ENCODE data around the gene PRUNE2.

PRUNE2 gene

DNA sequence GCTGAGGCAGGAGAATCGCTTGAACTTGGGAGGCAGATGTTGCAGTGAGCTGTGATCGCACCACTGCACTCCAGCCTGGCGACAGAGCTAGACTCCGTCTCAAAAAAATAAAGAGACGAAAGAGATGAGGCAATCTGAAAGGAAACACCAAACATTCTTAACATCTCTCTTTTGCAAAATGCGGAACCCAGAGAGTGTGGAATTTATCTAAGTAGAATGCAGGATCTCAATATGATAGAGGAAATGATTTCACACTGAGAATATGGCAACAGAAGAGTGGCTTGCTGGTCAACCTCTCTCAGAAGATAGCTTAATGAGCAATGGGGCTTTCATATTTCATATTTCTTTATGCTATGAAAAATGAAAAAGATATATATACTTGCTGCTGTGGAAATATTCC, 175.1 kb downstream of the PRUNE2 start:
- TF ChIP-seq, protein P1, sequence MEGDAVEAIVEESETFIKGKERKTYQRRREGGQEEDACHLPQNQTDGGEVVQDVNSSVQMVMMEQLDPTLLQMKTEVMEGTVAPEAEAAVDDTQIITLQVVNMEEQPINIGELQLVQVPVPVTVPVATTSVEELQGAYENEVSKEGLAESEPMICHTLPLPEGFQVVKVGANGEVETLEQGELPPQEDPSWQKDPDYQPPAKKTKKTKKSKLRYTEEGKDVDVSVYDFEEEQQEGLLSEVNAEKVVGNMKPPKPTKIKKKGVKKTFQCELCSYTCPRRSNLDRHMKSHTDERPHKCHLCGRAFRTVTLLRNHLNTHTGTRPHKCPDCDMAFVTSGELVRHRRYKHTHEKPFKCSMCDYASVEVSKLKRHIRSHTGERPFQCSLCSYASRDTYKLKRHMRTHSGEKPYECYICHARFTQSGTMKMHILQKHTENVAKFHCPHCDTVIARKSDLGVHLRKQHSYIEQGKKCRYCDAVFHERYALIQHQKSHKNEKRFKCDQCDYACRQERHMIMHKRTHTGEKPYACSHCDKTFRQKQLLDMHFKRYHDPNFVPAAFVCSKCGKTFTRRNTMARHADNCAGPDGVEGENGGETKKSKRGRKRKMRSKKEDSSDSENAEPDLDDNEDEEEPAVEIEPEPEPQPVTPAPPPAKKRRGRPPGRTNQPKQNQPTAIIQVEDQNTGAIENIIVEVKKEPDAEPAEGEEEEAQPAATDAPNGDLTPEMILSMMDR (IDR thresholded peaks at IDR 0.05): no peak

DNA sequence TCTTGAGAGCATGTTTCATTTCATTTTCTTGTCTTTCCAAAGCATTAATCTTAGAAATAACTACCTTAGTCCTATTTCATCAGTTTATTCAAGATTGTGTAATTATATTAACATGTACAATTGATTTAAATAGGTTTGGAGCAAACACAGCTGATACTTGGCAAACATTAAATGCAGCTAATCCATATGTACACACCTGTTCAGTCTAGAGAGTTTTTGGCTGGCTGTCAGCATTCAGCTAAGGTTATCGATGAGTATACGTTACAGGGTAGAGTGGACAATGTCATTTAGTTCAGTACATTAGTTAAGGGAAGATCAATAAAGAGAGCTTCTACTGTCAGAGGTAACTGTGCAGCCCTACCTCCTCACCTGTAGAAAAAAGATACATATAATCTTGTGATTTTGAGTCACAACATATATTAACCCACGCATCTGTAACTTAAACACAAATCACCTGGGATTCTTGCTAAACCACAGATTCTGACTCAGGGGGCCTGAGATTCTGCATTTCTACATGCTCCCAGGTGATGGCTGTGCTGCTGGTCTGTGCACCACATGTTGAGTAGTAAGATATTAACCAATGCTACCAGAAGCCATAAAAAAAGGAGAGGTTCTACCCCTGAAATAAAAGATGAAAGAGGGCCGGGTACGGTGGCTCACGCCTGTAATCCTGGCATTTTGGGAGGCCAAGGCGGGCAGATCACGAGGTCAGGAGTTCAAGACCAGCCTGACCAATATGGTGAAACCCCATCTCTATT, 175.8 kb downstream of the PRUNE2 start:
- TF ChIP-seq, protein P1 (IDR thresholded peaks at IDR 0.05): no peak

DNA sequence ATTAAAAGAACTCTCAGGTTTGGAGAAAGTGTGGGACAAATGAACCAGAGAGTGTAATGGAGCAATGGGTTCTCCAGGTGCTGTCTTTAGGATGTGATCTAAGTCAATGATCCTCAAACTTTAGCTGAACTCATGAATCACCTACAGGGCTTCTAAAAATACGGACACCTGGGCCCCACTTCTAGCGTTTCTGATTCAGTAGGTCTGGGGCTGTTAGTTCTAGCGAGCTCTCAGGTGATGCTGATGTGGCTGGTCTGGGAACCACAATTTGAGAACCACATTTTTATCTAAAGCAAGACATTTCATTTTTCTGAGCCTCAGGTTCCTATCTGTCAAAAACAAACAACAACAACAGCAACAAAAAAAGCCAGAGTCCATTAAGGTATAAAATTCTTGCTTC, 176.8 kb downstream of the PRUNE2 start:
- TF ChIP-seq, protein P1 (IDR thresholded peaks at IDR 0.05): no peak

DNA sequence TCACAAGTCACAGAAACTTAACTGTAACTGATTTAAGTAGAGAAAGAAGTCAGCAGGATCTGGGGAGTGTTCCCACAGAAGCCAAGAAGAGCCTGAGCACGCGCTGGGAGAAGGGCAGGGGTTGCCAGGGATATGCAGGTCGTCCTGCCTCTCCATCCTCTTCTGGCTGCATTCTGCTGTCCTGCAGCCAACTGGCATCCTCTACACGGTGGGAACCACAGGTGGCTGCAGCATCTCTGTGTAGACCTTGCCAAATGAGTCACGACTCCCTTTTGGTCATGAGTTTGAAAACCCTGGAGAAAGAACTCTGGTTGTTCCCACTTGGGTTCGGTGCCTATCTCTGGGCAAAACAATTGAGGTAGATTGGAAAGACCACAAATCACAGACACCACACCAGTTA, 180.0 kb downstream of the PRUNE2 start:
- TF ChIP-seq, protein P1 (IDR thresholded peaks at IDR 0.05): no peak

DNA sequence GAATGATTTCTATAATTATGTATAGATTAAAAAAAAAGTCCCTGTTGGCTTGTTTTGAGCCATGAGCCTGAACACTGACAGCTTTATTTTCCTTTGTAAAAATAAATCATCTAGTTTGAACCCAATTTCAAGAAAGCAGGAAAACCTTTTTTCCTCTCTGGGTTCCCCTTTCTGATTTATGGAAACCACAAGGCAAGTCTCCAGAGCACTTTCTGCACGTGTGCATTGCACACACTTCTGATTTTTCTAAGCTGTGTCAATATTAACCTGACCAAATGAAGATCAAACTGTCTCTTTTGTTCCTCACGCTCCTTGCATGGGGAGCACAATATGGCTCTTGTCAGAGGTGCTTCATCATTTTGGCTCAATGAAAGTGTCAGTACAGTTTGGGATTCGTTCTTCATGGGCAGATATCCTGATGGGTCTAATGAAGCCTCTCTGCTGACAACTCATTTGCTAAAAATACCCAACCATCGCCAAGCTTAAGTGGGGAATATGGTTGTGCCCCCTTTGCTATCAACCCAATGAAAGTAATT, 180.8 kb downstream of the PRUNE2 start:
- TF ChIP-seq, protein P1 (IDR thresholded peaks at IDR 0.05): no peak

DNA sequence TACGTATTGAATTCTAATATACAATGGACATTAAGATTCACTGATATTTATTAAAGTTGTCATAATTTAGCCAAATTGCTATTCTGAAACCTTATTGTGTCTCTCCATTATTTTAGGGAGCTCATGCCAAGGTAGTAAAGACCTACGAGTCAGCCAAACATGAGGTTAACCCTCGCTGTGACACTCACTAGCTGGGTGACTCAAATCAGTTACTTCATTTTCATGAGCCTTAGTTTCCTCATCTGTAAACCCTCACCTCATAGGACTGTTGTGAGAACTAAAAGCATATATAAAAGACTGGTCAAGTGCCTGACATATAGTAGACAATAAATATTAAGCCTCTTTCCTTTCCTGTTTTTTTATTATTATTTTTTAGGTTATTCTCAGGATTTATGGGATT, 185.7 kb downstream of the PRUNE2 start:
- TF ChIP-seq, protein P1 (IDR thresholded peaks at IDR 0.05): no peak

DNA sequence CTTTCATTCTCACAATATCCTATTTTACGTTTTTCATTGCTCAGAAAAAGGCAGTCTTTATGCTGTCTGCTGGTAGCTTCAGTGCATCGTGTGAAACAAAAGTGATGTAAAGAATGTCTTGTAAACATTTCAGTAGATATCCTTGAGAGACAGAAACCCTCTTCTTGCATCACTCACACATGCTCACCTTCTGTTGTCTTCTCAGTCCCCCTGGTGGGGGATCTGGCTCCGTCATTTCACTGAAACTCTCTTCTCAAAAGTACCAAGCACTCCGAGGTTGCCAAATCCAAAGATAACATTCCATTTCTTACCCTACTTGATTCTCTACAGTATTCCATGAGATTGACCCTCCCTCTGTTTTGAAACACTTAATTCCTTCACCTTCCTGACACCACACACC, 187.7 kb downstream of the PRUNE2 start:
- TF ChIP-seq, protein P1 (IDR thresholded peaks at IDR 0.05): no peak
